IPS DF 4.7 (cell line): ENCODE results near the gene PRKCE.

ENCODE experiments used
- DNase-seq: peaks from one replicate; pipeline ENCODE4 v3.0.0-alpha.2; 2013; ENCODE audit warnings: low spot score; ENCODE audit errors: extremely low read depth

The PRKCE gene

DNA sequence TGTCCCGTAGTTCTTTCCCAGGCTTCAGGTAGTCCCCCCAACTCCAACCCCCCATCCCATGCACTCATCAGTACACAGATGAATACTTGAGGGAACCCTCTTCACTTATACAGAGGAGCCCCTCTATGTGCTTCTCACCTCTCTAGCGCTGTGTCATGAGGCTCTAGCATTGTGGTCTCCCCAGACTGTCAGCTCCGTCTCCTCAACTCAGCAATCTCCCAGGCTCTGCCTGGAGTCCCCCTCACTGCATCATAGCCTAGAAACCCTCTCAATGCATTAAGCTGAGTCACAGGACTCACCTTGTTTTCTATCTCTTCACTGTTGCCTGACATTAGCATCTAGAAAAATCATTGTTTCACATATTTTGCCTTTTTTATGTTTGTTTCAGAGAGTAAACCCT, 20.2 kb upstream of the PRKCE start:
- no peak for DNase-seq

DNA sequence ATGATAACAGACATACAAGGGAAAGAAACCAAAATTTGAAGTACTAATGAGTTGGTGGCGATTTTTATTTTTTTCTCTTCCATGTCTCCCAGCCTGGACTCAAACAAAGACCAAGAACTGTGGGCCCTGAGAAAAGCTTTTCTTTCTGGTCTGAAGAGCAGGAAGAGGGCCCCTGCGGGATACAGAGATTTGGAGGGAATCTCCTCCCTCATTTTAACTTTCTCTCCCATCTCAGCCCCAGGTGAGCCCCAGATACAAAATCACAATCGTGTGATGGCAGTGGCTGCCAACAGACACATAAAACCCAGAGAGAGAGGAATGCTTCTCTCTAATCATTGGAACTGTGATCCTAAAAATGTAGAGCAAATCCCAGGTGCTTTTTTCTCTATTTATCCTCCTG, 19.5 kb upstream of the PRKCE start:
- no peak for DNase-seq

DNA sequence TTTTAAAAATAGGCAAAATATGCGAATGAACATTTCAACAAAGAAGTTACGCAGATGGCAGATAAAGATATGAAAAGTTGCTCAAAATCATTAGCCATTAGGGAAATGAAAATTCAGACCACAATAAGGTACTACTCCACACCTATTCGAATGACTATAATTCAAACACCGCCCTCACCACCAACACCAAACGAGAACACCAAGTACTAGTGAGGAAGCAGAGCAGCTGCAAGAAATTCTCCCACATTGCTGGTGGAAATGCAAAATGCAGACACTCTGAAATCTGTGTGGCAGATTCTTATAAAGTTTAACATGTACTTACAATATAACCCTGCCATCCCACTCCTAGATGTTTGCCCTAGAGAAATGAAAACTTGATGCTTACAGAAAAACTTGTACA, 17.3 kb upstream of the PRKCE start:
- no peak for DNase-seq

DNA sequence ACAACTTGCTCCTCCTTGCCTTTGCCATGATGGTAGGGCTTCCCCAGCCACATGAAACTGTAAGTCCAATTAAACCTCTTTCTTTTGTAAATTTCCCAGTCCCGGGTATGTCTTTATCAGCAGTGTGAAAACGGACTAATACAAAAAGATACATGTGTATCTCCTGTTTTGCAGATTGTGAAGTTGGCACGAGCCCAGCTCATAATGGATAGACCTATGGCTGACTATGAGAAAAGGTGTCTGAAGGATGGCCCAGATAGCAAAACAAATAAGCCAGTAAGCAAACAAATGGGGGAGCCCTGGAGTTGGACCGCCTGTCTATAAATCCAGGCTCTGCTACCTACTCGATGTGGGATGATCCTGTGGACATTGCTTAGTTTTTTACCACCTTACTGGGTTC, 15.5 kb upstream of the PRKCE start:
- DNase-seq, result no peak

DNA sequence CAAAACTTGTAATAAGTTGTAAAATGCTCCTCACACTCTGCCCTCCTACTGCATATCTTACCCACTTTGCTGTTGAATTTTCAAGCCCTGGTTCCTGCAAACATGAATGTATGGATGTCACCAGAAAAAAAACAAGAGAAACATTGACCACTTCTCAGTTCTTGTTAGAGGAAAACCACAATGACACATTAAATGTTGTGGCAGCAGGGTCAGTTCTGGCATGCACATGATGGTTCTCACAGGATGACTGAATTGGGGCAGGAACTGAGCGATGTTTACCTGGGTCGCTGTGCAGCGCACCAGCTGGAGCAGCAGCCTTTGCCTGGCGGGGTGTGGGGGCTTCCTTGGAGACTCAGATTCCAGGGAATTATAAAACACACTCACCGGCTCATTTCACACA, 14.0 kb upstream of the PRKCE start:
- DNase-seq, result no peak

DNA sequence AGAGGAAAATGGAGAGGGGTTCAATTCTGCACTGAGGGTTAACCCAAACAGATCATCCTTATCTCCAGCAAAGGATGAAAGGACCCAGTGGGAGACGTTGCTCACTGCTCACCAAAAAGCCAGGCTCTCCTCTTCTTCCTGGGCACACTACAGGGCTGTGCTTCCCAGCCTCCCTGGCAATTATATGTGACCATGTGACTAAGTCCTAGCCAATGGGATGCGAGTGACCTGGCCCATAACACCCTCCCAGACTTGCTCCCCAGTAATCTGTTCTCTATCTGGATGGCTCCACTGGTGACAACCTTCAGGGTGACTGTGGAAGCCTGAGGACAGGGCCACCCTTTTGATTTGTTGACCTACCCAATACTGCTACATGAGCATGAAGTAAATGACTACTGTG, 10.9 kb upstream of the PRKCE start:
- no peak for DNase-seq

DNA sequence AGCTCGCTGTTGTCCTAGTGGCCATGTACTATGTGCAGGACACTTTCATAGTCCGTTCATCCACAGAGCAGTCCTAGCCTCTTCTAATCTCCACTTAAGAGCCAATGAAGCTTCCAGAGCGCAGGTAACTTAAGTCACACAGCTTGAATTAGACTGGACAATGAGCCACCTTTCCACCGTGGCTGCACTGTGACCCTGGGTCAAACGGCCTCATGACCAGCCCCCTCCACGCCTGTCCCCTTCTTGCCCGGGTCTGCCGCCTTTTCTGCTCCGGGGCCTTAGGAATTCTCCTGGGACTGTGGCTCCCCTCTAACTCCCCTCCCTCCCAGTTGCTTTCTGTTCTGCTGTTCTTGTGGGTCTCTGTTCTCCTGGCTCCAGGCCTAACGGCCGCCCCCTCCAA, 8.4 kb upstream of the PRKCE start:
- no peak for DNase-seq

DNA sequence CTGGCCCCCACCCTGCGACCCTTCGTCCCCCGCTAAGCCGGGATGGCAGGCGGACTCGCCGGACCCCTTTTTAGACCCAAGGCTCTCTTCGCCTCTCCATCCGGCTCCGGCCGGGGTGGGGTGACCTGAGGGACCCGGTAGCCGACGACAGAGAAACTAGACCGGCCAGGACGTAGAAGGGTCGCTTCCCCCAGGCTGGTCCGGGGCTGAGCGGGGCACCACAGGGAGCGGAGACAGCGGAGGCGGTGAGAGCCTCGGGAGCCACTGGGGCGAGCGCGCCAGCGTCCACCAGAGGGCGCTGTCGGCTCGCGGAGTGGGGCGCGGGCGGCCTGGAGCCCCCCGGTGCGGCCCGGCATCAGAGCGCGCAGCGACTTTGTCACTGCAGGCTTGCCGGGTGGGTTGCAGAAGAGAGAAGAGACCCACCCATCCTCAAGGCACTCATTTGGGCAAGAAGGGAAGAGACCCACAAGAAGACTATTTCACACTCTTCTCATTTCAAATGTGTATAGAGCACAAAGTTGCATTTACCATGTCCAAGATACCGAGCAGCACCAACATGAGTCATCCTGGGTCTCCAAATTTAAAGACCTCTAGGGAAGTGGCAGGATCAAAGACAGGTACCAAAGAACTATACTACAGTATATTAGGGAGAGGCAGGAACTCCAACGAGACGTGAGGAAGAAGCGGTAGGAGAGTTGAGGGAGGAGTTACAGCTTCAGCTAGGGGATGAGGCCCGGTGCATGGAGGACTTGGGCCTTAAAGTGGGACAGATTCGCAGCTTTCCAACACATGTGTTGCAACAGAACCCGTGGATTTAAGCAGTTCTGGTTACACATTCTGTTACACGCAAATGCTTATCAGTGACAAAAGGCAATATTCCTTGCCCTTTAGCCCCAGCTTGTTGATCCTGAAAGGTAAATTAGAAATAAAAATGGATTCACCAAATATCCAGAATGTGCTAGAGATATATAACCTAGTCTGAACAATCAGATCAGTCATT, 7.6 kb upstream of the PRKCE start:
- no peak for DNase-seq

DNA sequence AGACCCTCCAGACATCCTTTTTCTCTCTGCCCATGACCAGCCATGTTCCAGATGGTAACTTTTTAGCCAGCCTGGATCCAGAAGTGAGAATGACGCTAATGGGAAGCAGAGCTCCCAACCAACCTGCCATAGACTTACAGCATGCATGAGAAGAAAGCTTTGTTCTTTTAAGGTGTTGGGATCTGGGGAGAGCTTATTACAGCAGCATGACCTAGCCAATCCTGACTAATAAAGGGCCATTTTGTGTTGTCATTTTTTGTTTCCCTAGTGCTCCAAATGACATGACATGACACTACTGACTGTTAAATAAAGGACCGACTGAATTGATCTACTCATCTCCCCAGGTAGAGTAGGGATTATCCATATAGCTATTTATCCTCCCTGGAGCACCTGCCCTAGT, 5.2 kb upstream of the PRKCE start:
- no peak for DNase-seq

DNA sequence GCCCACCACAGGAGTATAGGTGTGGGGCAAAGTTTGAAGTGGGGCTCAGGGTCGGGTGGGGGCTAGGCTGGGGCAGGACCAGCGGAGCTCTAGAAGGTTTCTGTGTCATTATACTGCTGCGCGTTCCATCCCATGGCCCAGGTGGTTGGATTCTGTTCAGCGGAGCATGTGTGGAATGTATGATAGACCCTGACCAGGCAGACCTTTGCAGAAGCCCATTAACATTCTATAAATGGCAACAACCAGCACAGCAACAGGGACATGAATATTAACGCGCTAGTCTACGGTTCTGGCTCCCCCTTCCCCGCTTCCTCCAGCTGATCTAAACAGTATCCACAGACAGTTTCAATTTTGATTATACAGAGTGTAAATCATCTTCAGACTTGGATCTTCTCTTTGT, 4.1 kb upstream of the PRKCE start:
- DNase-seq, result no peak

DNA sequence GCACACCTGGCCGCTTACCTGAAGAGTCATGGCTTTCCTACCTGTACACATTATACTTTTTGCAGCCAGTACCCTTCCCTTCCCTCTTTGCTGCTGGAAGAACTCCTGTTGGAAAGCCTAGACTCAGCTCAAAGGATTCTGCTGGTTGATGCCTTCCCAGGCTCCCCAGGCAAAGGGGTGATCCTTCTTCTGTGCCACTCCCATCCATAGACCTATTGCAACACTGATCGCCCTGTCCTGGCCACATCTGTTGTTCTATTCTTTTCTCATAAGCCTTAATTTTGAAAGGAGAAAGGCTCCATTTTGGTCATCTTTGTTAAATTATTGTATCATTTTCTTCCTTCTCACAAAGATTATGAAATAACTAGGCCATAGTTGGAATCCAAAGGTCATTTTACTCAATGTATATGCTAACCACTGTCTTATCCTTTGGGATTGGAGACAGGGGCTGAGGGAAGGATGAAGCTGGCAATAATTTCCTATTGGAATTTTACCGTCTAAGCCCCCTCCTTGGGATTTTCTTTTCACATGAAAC, 3.4 kb upstream of the PRKCE start:
- no peak for DNase-seq

DNA sequence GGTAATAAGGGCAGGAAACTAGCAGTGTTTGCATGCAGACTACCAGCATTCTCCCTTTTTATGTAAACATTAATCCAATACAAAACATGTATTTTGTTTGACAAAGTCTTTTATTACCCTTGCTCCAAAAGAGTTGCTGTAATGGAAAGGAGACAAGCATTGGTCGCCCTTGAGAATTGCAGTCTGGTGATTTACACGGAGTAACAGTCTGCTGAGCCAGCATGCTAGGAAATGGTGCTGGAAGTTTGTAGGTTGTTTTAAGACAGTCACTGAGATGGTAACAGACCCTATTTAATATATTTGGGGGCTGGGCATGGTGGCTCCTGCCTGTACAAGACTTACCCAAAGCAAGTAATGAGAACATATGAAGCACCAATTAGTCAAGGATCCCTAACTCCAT, 2.8 kb upstream of the PRKCE start:
- no peak for DNase-seq

DNA sequence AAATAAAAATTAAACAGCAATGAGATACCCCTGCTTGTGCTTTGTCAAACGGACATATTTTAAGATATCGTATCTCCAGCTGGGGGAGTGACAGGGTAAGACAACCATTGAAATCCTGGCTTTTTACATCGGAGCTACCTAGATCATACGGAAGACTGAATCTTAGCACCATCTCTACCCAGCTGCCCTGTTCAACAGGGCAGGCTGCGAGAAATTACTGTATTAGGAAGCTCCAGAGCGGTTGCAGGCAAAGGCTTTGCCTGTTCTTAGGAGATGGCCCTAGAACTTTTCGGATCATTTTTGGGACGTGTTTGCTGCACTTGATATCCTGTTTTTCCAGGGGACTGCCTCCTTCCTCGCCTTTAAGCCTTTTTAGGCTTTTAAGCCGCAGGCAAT, 2.0 kb upstream of the PRKCE start:
- no peak for DNase-seq

DNA sequence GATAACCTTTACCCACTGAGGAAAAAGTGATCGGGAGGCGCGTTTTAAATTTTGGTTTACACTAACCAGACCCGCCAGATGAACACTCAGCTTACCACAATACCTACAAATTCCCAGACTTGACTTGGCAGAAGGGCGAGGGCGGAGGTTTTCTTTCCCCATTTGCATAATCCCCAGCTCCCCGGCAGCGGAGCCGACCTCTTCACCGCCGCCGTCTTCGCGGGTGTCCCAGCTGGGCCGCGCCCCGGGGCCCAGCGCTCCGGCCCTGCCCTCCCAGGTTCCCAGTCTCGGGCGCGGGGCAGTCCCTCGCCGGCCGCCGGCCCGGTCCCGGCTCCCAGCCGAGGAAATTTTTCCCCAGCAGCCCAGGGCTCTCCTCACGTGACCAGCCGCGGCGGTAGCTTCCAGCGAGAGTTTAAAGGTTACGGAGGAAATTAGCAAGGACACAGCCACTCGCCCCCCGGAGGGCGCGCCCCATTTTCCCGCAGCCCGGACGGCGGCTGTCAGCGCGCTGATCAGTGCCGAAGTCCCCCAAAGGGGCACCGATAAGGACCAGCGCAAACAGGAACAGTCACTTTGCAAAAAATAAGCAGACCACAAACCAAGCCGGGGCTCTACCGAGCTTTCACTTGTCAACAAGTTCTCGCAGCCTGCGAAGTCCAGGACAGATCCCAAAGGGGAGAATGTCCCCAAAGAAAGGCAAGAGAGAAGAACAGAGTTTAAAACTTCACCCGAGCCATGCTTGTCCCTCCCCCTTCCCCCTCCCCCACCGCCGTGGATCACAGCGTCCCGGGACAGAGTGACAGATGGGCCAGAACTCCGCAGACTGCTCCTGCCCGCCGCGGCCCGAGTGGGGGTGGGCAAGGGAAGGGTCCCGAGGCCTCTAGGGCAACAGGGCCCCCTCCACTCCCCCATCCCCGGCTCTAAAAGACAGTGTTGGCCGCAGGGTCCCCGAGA, 1.3 kb upstream of the PRKCE start:
- no peak for DNase-seq

DNA sequence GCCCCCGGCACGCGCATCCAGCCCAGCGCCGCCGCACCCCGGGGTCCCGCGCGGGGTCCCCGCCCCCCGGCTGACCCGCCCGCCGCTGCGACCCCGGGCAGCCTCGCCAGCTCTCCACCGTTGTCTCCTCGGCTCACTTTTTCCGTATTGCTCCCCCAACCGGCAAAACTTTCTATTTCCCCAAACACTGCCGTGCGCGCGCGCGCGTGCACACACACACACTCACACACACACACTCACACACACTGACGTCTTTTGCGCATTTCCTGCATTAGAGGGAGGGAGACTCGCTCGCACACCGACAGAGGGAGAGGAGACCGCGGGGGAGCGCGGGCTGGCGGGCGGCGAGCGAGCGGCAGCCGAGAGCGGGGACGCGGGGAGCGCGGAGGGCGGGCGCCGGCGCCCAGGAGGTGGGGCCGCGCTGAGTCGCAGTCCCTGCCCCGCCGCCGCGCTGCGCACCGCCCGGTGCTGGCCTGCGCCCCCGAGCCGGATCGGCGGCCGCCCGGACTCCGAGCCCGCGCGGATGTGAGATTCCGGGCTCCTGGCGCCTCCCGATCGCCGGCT, 542 bp upstream of the PRKCE start:
- no peak for DNase-seq

DNA sequence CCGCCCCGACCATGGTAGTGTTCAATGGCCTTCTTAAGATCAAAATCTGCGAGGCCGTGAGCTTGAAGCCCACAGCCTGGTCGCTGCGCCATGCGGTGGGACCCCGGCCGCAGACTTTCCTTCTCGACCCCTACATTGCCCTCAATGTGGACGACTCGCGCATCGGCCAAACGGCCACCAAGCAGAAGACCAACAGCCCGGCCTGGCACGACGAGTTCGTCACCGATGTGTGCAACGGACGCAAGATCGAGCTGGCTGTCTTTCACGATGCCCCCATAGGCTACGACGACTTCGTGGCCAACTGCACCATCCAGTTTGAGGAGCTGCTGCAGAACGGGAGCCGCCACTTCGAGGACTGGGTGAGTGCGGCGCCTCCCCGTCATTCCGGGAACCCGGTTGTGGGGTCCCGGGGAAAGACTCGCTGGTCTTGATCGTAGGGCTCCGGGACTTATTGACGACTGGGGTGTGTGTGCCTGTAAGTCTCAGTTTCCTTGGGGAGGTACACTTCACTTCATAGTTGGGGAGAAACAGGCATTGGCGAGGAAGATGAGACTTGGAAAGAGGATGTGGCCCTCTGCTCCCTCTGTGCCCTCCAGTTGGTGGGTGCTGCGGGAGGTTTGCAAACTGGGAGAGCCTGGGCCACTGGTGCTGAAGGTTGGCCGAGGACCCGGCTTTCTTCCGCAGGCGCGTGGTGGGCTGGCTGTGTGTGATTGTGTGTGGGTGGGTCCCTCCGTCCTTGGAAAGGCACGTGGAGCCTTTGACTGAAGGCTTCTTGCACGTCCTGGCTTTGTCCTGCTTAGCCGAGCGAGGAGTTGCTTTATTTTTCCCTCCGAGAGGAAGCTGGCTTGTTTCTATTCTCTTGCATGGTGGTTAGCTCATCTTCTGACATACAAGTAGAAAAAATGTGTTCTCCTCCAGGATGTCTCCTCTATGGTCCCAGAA, 886 bp downstream of the PRKCE start:
- DNase-seq, result no peak

DNA sequence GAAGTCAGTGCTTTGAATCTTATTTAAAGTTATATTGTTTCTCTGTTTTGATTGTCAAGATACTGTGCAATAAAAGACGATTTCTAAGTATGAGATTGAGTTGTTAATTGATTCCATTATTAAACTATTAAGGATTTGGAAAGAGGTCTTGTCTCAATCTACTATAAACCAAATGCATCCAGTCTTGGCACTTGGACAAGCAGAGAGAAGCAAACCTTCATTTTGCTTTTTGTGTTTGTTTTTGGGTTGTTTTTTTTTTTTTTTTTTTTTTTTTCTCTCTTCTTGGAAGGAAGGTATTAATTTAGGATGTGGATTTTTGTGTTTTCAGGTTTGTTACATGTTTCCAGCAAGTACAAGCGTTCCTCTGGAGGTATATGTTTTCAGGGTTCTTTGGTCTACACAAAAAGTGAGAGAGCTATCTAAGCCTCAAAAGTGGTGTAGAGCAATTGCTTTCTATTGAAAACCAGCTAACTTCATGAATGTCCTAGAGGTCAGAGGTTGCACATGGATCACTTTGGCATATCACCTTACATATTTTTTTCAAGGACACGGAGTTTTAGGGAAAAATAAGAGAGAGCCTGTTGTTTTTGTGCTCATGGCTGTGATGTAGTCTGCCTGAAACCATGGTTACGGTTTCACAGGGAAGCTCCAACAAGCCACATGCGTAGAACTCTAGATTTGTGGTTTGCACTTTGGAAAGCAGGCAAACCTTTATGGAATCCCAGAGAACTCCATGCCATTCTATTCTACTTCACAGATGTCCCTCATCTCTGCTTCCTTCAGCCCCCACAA, 1.8 kb downstream of the PRKCE start:
- DNase-seq, result no peak

DNA sequence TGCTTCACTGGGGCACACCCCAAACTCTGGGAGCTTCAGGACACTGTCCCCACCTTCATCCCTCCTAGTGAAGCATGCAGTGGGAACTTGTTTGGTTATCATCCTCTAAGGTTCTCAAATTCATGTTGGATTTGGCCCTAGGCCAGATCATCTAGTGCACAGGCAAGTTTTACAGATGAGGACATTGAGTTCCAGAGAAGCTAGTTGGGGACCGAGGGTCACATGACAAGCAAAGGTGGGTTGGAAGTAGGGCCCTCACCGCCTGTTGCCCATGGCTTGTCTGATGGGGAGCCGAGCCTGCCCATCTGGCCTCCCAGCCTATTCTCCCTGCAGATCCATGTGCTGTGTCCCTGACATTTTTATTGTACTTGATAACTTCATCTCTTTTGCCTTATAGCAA, 2.8 kb downstream of the PRKCE start:
- no peak for DNase-seq

DNA sequence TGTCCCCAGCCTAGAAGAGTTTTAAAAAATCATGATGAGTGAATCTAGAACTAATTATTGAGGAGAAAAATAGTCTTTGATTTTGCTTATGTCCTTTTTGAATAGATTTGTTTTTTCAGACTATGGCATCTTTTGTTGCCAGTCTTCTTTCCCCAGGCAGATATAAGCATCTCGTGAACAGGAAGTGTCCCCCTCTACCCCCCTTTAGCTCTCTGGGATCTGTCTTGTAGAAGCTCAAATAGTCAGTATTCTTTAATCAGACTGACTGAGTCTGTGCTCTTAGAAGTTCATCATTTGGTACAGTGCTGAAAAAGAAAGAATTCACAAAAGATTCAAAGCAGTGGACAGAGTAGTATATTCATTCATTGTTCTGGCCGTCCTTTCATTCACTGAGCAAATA, 10.4 kb downstream of the PRKCE start:
- DNase-seq, result no peak
